HG02870 (cell line): Measurements from ENCODE around the gene IL1RL1.
"Not testable (repeated sequence)": the region's sequence is repeated elsewhere in the genome, so short reads cannot be mapped to it uniquely, and the experiment has no call there.

ENCODE experiments used
- ATAC-seq: cut with Tn5 transposase; IDR thresholded peaks from one replicate; pipeline ENCODE4 v1.9.1; 2021; ENCODE audit warnings: mild to moderate bottlenecking, moderate library complexity; ENCODE audit not compliant: unreplicated experiment

The IL1RL1 gene

GRCh38 chr2:102291319-102292075 is 19.9 kb upstream of the IL1RL1 start:
- no peak for ATAC-seq

GRCh38 chr2:102294802-102295489 is 16.4 kb upstream of the IL1RL1 start:
- ATAC-seq: no peak

GRCh38 chr2:102295566-102295965 is 15.8 kb upstream of the IL1RL1 start:
- no peak for ATAC-seq

GRCh38 chr2:102296449-102296848 is 14.9 kb upstream of the IL1RL1 start:
- no peak for ATAC-seq

GRCh38 chr2:102297891-102298290 is 13.5 kb upstream of the IL1RL1 start:
- ATAC-seq: no peak

- ATAC-seq: peak; percentile 98
Observed at GRCh38 chr2:102301867-102302362, 9.4 kb upstream of the IL1RL1 start.

- ATAC-seq: no peak
Observed at GRCh38 chr2:102302458-102302857, 8.9 kb upstream of the IL1RL1 start.

GRCh38 chr2:102303589-102303988 is 7.8 kb upstream of the IL1RL1 start:
- no peak for ATAC-seq

- ATAC-seq: no peak
Observed at GRCh38 chr2:102304268-102304667, 7.1 kb upstream of the IL1RL1 start.

GRCh38 chr2:102304711-102305611 is 6.4 kb upstream of the IL1RL1 start:
- no peak for ATAC-seq

- ATAC-seq: no peak
Observed at GRCh38 chr2:102306125-102306524, 5.2 kb upstream of the IL1RL1 start.

GRCh38 chr2:102313025-102313424 is 1.7 kb downstream of the IL1RL1 start:
- no peak for ATAC-seq

- ATAC-seq: no peak
Observed at GRCh38 chr2:102313471-102313870, 2.1 kb downstream of the IL1RL1 start.

- no peak for ATAC-seq
Observed at GRCh38 chr2:102313950-102314349, 2.6 kb downstream of the IL1RL1 start.

GRCh38 chr2:102315921-102316320 is 4.6 kb downstream of the IL1RL1 start:
- ATAC-seq: no peak

- ATAC-seq: no peak
Observed at GRCh38 chr2:102317715-102318114, 6.4 kb downstream of the IL1RL1 start.

- no peak for ATAC-seq
Observed at GRCh38 chr2:102318437-102318836, 7.1 kb downstream of the IL1RL1 start.

- no peak for ATAC-seq
Observed at GRCh38 chr2:102321941-102322719, 10.8 kb downstream of the IL1RL1 start.

- ATAC-seq: not testable (repeated sequence)
Observed at GRCh38 chr2:102324914-102325313, 13.6 kb downstream of the IL1RL1 start.

- ATAC-seq: no peak
Observed at GRCh38 chr2:102331311-102331980, 20.1 kb downstream of the IL1RL1 start.
